Choroid plexus epithelial cell (primary cell): ENCODE results near the gene TAF9B.
A peak's percentile ranks its signal among the peaks of the same experiment; 100 is the strongest.
"Not testable (repeated sequence)": the region's sequence is repeated elsewhere in the genome, so short reads cannot be mapped to it uniquely, and the experiment has no call there.

Experiments used
- DNase-seq: peaks from one replicate; pipeline ENCODE4 v3.0.0-alpha.2; 2010; ENCODE audit warnings: low read depth
- H3K4me3 ChIP-seq: 2 replicates; pipeline ENCODE4 v1.5.1; 2011; ENCODE audit warnings: low read depth, mild to moderate bottlenecking, control low read depth, low read length, moderate library complexity
- TF ChIP-seq, protein P1 (sequence below): conservative IDR thresholded peaks from 2 replicates; pipeline ENCODE4 v1.5.1; 2011; ENCODE audit warnings: low read depth, mild to moderate bottlenecking, control low read depth, inconsistent platforms, low read length, moderate library complexity

TAF9B gene

DNA sequence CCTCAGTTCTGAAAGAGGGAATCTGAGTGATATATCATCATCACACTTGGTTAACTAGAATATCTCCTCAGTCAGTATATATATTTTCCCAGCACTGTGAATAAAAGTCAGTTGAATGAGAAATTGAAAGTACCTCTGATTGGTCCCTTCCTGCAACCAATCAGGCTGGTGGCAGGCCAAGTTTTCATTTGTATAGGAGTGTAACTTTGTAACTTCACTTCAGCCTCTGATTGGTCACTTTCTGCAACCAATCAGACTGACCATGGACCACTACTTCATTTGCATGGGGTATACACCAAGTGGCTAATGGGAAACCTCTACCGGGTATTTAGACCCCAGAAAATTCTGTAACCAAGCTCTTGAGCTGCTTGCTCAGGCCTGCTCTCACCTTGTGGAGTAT, 37.4 kb downstream of the TAF9B start:
- no peak overlapping the region for H3K4me3 ChIP-seq
- peak; percentile 23 for DNase-seq
- TF ChIP-seq, protein P1, sequence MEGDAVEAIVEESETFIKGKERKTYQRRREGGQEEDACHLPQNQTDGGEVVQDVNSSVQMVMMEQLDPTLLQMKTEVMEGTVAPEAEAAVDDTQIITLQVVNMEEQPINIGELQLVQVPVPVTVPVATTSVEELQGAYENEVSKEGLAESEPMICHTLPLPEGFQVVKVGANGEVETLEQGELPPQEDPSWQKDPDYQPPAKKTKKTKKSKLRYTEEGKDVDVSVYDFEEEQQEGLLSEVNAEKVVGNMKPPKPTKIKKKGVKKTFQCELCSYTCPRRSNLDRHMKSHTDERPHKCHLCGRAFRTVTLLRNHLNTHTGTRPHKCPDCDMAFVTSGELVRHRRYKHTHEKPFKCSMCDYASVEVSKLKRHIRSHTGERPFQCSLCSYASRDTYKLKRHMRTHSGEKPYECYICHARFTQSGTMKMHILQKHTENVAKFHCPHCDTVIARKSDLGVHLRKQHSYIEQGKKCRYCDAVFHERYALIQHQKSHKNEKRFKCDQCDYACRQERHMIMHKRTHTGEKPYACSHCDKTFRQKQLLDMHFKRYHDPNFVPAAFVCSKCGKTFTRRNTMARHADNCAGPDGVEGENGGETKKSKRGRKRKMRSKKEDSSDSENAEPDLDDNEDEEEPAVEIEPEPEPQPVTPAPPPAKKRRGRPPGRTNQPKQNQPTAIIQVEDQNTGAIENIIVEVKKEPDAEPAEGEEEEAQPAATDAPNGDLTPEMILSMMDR: no peak

DNA sequence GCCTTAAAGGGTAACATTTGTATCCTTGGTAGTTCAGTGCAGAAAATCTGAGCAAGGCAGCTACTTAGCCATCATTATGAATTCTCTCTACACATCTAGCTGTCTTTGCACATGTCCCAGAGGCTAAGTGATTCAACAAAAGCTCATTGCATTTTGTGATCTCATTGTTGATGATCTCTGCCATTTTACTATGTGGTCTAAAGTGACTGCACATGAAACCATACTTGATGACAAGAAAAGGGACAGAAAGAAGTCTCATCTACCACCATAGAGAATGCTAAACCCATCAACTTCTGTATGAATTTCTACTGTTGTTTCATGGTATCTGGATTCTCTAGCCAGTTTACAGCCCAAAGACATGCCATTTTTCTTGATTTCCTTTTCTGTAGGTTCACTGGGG, 41.3 kb downstream of the TAF9B start:
- no peak for DNase-seq
- no peak overlapping the region for H3K4me3 ChIP-seq
- TF ChIP-seq, protein P1: no peak

DNA sequence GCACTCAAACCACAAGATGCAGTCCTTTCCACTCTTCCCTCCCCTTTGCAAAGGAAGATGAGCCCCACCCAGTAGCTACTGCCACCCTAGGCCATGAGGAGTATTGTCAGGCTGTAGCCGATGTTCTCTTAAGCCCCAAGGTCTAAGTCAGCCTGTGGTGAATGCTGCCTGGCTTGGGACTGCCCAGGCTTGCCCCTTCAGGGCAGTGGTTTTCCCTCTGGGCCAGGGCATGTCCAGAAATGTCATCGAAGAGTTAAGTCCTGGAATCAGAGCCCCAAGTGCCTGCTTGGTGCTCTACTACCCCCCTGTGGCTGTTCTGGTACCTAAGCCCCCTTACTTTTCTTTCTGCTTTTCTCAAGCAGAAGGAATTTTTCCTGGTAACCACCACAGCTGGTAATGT, 47.2 kb downstream of the TAF9B start:
- peak; percentile 72 for DNase-seq
- TF ChIP-seq, protein P1: peak; percentile 74
- H3K4me3 ChIP-seq: no peak overlapping the region

DNA sequence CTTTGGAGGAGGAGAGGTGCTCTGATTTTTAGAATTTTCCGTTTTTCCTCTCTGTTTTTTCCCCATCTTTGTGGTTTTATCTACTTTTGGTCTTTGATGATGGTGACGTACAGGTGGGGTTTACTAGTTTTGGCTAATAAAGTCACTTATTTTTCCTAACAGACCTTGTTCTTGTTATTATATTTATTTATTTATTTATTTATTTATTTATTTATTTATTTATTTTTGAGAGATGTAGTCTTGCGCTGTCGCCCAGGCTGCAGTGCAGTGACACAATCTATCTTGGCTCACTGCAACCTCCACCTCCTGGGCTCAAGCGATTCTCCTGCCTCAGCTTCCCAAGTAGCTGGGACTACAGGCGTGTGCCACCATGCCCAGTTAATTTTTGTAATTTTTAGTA, 58.0 kb downstream of the TAF9B start:
- not testable (repeated sequence) for DNase-seq, H3K4me3 ChIP-seq
